Omental fat pad (tissue), 4 donors: ENCODE results near the gene VANGL2. TPM values are rescaled to one million over a fixed set of nuclear protein-coding genes. Genes with fewer than 3 reads are reported as not detected.

Experiments
- ATAC-seq: fragments of 150-250 bp; one replicate; pipeline ENCODE4 v1.9.1; 2016; ENCODE audit warnings: mild to moderate bottlenecking, moderate library complexity; ENCODE audit not compliant: low FRiP score
- DNase-seq: peaks from one replicate; pipeline ENCODE4 v3.0.0-alpha.2; 2019; ENCODE audit warnings: low spot score
- CTCF ChIP-seq, 3 donors: fragments of 450-650 bp; IDR thresholded peaks; one replicate each; pipeline ENCODE4 v1.5.1; 2016 to 2017; ENCODE audit warnings: antibody characterized with exemption in 3 of 3, mild to moderate bottlenecking in 3 of 3, moderate library complexity in 2 of 3
- total RNA-seq, 4 donors: library from RNA; depleted of rRNA; stranded (reverse); fragments of >200 nt; gene quantifications; one replicate each; pipeline ENCODE4 v1.1.0, GENCODE V29; 2016

The VANGL2 gene
- total RNA-seq, 4 donors from 2014 or later, result 0.36 to 2.0 (median 1.0) TPM

- TF ChIP-seq CTCF (IDR thresholded peaks at IDR 0.05), result no peak
- DNase-seq (no peak), ATAC-seq (no peak)
These were observed 37.3 kb downstream of the VANGL2 start for GRCh38 chr1:160437432-160438316.

- no peak for TF ChIP-seq CTCF (IDR thresholded peaks at IDR 0.05)
- DNase-seq, result no peak
- no peak for ATAC-seq
These were observed 38.1 kb downstream of the VANGL2 start for GRCh38 chr1:160438317-160438918.

- no peak for TF ChIP-seq CTCF (IDR thresholded peaks at IDR 0.05)
- no peak for DNase-seq
- no peak for ATAC-seq
These were observed 38.6 kb downstream of the VANGL2 start for GRCh38 chr1:160438935-160439334.

GRCh38 chr1:160439718-160440117 is 39.4 kb downstream of the VANGL2 start:
- no peak for TF ChIP-seq CTCF (IDR thresholded peaks at IDR 0.05)
- DNase-seq (no peak), ATAC-seq (no peak)

- no peak for TF ChIP-seq CTCF (IDR thresholded peaks at IDR 0.05)
- no peak for ATAC-seq
- no peak for DNase-seq
These were observed 46.7 kb downstream of the VANGL2 start for GRCh38 chr1:160446945-160447600.

- TF ChIP-seq CTCF (IDR thresholded peaks at IDR 0.05), result no peak
- DNase-seq (no peak), ATAC-seq (no peak)
These were observed 49.1 kb downstream of the VANGL2 start for GRCh38 chr1:160449494-160449893.
